CD4-positive, alpha-beta T cell treated with Interleukin-2 at 100 ng/mL for 4 hours (primary cell): ENCODE data around the gene TMEM164.
A peak's percentile ranks its signal among the peaks of the same experiment; 100 is the strongest.
"Not testable (repeated sequence)": the region's sequence is repeated elsewhere in the genome, so short reads cannot be mapped to it uniquely, and the experiment has no call there.

Source experiments
- DNase-seq: peaks from one replicate; pipeline ENCODE4 v3.0.0-alpha.2; 2020; ENCODE audit warnings: low spot score

TMEM164 gene

DNA sequence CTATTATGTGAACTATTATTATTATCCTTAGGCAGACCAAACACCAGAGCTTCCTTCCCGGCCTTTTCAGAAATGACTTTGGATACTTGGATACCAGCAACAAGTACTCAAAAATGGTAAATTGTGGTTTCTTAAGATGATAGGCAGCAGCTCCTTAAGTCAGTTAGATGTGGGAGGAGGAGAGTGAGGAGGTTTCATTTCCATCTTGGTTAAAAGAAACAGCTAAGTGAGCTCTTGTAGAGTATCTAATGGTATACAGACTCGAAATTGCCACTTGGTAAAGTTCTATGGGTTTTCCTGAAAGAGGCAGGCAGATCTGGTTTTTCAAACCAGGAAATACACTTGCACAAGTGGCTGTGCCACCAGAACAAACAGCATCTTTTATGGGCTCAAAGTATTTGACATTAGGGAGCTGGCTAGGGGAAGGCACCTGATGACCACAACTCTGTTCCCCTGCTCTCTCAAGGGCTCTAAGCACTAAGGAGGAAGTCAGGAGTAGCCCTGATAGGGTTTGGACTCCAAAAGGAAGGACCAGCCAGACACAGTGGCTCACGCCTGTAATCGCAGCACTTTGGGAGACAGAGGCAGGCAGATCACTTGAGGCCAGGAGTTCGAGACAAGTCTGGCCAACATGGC lies 130.9 kb downstream of the TMEM164 start:
- DNase-seq = no peak

DNA sequence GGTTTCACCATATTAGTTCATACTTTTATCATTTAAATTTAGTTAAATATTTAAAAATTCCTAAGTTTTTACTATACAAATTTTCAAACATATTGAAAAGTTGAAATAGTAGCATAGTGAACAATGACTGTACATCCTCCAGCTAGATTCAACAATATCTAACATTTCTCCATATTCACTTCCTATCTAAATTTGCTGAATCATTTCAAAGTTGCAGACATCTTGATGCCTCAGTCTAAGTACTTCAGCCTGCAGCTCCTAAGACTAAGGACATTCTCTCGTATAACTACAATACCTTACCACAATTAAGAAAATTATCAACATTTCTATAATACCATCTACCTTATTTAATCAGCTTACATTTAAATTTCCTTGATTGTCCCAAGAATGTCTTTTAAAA lies 132.7 kb downstream of the TMEM164 start:
- DNase-seq = no peak

DNA sequence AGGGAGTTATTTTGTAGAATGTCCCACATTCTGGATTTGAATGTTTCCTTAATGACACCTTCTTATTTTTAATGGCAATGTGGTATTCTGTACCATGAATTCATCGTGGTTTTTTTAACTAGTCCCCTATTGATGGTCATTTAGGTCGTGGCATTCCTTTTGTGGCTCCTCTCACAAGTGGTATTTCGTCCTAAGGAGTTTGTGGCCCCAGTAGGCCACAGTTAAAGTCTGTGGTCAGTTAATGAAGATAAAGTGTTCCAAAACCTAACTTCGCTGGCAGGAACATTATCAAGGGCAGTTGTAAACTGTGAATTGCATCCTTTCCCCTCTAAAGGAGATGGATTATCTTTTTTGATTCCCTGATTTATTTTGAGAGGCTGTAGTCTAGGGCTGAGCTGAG lies 133.2 kb downstream of the TMEM164 start:
- DNase-seq = no peak

DNA sequence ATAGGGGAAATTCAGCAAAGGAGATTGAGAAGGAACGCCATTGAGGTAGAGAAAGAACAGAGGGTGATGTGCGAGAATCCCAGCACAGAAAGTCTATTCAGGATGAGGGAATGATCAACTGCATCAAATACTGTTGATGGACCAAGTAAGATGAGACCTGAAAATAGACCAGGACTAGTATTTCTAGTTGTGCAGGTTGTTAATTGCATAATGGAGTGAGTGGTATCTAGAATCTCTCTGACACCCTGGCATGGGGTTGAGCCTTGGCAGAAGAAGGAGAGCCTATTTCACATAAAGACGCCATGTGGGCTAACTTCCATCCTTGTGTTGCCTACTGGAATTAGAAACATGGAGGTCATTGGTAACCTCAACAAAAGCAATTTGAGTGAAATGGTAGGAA lies 135.6 kb downstream of the TMEM164 start:
- no peak for DNase-seq

DNA sequence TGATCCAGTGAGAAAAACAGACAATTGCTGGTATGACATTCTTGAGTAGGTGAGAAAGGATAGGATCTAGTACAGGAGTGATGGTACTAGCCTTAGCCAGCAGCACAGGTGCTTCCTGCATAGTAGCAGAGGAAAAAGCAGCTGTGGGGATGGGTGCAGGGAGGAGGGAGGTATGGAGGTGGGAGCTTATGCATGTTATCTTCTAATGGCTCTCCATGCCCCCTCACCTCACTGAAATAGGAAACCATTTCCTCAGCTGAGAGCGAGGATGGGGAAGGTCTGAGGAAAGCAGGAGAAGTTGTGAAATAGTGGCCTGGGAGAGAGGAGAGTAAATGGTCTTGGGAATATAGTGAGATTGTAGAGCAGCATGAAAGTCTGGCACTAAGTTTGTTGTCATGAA lies 136.3 kb downstream of the TMEM164 start:
- DNase-seq = no peak

DNA sequence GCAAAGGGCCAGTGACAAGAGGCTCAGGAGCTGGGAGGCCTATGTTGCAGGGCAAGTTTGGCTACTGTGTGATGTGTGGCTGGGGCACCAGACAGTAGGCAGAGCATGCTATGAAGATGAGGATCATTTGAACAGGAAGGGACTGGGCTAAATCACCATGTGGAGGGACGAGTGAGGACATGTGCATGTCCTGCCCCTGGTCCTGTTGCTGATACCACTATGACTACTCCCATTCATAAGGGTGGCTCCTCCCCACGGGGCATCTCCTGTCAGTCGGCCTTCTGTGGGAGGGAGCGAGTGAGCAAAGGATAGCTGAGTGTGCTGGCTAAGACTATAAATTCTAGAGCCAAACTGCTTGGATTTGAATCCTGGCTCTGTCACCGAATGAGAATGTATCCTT lies 139.2 kb downstream of the TMEM164 start:
- DNase-seq = no peak

DNA sequence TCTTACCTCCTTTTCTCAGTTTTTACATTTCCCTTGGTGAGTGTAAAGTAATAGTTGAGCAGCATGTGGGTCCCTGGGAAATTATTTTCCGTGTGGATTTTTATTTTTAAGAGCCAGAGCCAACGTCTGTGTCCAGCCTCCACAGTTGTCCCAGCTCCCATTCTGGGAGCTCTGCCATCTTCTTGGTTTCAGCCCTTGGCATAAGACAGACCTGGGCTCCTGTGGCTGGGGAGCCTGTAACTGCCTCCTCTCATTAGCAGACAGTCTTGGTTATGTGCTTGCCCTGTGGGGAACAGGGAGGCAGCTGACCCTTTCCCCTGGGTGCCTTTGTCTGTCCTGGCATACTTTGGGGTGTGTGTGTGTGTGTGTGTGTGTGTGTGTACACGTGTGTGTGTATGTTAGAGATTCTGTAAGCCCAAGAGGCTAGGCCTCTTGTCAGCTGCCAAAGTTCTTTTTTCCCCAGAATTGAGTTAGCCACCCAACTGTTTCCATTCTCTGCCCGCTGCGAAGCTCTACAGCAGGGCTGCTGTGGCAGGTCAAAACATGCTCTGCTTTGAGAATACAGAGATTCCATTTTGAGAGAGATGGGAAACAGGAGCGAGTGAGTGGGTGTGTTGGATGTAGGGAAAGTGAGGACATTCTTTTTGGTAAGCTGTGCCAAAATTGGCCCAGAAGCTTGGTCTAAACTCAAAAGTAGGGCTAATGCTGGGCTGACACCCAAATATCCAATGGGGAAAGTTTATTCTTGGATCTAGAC lies 140.7 kb downstream of the TMEM164 start:
- no peak for DNase-seq

DNA sequence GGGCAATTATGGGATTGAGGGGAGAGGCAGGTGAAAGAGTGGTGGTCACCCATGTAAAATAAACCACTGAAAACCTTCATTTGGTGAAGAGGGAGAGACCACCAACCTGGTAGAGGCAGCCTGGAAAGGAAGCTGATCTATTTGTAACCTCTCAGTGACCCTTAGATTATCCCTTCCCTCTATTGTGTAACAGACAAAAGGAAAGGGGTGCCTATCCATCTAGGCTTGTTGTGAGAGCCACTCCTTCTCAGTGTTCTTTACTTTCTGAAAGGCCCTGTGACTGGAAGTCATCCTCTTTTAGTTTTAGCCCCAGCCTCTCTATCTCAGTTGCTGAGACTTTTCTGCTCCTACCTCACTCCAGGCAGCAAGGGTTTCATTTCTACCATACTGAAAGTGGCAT lies 142.4 kb downstream of the TMEM164 start:
- no peak for DNase-seq

DNA sequence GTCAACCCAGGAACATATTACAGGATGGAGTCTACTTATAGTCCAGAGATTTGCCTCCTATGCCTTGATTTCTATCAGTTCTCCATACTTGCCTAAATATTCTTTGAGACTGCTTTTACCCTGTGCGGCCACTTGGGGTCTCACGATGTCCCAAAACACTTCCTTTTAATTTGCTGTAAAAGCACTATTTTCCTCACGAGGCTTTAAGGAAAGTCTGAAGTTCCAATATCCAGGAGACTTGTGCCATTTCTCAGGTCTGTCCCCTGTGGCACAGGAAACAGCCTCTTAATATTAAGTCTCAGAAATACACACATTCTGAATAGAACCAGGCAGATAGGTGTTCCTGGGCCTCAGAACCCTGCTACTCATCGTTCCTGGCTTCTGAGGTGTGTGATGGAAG lies 142.9 kb downstream of the TMEM164 start:
- peak; percentile 13 for DNase-seq

DNA sequence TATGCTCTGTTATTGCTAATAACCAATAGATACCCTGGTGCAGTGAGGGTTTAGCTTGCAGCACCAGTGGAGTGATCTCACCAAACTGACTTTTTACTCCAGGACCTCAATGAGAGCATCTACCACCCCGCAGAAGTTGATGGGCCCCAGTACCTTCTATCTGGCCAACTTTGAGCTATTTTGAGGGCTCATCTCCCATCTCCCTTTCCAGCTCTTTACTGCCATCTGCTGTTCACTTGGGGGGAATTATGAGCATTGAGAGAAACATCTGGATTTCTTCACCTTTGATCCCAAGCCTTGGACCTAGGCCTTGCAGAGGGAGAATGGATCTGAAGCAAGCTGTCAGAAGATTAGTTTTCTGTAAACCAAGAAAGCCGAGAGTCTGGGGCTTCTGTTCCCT lies 143.6 kb downstream of the TMEM164 start:
- peak; percentile 51 for DNase-seq

DNA sequence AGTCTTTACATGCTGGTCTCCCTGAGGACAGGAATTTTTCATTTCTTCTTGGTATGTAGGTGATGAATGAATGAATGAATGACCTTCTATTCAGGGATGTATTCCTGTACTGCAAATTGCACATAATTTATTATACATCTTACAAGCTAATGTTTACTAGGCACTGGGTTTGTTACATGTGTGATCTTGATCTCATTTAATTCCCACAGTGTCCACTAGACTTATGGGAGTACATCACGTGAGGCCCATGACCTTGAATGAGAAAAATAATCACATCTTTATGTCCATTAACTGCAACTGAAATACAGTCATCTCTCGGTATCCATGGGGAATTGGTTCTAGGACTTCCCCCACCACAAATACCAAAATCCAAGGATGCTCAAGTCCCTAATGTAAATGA lies 150.3 kb downstream of the TMEM164 start:
- no peak for DNase-seq

DNA sequence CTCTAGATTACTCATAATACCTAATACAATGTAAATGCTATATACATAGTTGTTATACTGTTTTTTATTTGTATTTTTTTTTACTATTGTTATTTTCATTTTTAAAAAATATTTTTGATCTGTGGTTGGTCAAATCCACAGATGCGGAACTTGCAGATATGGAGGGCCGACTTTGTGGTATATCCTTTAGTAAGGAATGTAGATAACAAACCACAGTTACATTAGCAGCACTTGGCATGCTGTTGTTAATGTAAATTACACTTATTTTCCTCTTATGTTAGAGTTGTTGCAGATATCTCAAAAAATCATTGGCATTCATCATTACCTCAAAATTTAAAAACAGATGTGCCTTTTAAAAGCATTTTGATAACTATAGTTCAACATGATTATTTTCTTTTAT lies 151.0 kb downstream of the TMEM164 start:
- no peak for DNase-seq

DNA sequence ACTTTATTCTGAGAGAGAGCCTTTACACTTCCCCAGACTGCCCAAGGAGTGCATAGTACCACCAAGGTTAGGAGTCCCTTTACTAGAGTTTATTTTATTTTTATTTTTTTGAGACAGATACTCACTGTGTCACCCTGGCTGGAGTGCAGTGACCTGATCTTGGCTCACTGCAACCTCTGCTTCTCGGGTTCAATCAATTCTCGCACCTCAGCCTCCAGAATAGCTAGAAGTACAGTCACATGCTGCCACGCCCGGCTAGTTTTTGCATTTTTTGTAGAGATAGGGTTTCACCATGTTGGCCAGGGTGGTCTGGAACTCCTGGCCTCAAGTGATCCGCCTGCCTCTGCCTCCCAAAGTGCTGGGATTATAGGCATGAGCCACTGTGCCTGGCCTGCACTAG lies 151.4 kb downstream of the TMEM164 start:
- DNase-seq = not testable (repeated sequence)

DNA sequence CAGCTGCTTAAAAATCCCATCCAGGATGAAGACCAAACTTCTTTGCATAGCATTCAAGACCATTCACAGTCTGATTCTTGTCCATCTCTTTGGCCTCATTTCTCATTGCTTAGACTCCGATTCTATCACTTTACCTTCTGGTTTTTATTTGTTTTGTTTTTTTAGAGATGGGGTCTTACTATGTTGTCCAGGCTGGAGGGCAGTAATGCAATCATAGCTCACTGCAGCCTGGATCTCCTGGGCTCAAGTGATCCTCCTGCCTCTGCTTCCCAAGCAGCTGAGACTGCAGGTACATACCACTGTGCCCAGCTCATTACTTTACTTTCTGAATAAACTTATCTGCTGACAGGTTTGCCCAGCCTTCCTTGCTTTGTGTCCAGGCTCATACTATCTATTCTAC lies 152.8 kb downstream of the TMEM164 start:
- DNase-seq = no peak

DNA sequence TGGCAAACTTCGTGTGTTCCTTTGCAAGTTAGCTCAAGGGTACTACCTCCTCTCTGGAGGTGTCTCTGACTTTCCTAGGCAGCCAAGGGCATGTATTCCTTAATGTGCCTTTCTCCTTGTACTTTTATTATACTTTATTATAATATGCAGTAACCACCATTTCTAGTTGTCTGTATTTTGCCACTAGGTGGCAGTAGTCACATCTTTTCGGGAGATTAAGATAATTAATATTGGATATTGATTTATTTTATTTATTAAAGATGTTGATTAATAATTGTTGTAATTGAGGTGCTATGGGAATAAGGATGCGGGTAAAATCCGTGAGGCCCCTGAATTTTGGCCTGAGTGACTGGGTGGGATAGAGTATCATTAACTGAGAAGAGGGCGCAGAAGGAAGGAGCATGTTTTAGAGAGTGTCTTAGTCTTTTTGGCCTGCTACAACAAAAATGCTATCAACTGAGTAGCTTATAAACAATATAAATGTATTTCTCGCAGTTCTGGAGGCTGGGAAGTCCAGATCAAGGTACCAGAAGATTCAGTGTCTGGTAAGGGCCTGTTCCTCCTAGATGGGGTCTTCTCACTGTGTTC lies 153.3 kb downstream of the TMEM164 start:
- peak; percentile 47 for DNase-seq

DNA sequence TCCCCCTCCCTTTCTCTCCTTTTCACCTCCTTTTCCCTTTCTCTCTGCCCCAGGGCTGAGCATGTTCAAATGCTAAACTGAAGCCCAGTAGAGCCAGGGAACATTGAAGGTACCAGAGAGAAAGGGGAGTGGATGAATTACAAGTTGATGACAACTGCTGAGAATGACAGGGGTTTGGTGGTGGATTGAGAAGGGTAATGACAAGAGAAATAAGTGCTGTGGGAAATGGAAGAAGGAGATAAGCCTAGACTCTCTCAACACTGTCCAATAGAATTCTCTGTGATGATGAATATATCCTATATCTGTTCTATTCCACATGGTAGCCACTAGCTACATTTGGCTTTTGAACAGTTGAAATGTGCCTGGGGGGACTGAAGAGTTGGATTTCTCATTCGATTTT lies 154.5 kb downstream of the TMEM164 start:
- DNase-seq = no peak

DNA sequence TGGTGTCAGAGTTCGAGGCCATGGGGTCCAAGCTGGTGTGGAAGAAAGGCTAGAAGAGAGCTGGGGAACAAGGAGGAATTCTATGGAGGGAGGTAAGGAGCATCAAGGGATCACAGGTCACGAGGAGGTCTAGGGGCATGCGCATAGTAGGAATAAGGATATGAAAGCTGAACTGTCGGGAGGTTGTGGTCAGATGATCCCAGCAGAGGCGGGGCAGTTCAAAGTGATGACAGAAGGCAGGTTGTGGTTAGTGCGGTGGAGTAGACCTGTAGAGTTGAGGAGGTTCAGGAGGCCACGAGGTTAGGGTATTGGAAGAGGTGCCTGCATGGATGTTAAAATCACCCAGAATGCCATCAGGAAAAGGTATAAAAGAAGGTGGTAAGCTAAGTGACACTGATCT lies 156.3 kb downstream of the TMEM164 start:
- no peak for DNase-seq

DNA sequence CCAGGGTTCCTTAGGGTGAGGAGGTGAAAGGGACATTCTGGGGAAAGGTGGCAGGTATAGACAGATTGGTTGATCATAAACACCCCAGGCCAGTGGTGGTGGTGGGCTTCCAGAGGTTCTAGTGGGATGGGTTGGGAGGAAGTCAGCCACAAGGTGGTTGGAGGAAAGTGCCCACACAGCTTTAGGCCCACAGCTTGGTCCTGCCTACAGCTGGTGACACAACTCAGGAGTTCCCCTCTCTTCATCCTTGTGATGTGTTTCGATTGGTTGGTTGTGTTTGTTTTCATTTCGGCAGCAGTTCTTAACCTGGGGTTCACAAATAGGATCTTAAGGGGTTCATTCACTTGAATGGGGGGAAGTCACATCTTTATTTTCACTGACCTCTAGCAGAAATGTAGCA lies 157.0 kb downstream of the TMEM164 start:
- DNase-seq = no peak

DNA sequence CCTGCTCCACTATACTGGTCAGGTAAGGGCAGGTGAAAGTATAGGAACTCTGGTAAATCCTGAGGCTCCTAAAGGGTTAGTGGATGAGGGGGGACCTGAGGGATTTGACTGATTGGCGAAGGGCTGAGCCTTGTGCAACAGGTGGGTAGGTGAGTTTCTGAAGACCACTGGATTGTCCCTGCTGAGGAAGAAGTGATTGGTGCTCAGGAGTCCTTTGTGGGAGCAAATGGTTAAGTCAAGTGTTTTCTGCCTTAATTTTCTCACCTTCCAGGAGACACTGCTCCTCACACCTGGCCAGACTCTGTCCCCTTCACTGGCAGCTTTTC lies 158.4 kb downstream of the TMEM164 start:
- no peak for DNase-seq

DNA sequence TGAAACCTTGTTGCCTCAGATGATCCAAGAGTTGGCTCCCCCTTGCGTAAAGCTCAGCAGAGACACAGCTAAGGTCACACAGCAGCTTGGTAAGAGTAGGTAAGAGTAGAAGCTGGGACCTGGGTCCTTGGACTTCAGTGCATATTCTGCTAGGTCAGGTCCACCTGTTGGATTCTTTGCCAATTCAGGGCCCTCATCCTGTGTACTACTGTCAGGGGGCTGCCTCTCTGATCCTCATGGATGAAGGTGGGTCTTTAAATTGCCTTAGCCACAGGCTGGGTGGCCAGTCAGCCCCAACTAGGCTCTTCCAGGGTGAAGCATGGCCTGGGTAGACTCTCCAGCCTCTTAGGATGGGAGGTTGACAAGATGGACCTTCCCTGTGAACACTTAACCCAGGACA lies 159.2 kb downstream of the TMEM164 start:
- DNase-seq = no peak

DNA sequence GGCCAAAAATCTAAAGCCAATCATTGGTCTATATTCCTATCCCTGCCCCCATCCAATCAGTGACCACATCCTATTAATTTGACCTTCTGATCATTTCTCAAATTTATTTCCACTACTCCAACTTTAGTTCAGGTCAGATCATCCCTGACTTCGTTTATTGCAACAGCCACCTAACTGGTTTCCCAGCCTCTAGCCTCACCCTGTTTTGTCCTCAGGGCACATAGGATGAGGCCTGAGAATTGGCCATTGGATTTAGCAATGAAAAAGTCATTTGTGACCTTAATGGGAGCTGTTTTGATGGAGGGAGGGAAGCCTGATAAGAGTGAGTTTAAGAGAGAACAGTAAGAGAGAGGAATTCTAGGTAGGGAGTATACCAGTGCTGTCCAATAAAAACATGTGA lies 160.0 kb downstream of the TMEM164 start:
- no peak for DNase-seq

DNA sequence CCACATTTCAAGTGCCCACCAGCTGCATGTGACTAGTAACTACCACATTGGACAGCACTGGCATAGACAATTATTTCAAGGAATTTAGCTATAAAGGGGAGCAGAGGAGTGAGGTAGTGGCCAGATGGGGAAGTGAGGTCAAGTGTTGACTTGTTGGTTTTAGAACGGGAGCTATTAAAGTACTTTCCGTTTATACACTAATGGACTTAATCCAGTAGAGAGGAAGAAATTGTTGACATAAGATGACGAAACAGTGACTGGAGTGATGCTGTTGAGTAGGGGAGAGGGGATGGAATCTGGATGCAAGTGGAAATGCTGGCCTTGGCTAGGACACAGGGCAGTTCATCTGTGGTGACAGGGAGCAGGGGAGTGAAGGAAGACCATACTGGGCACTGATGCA lies 160.6 kb downstream of the TMEM164 start:
- DNase-seq = no peak

DNA sequence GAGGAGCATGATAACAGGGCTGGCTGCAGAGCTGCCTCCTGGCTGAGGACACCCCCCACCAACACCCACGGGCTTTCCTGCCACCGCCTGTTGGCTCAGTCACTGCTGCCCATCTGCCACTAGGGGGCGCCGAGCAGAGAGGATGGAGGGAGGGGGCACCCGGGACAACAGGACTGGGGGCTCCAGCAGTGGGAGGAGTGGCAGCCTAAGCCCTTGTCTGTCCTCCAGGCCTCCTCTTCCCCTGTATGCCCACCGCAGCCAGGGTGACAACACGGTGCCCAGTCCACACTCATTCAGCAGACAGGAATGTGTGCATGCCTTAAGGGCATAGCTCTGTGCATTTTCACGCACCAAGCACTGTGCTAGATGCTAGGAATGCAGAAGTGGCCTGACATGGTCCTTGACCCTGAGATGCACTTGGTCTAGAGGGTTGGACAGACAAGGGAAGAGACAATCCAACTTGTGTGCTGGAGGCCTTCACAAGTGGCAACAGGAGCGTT lies 165.1 kb downstream of the TMEM164 start:
- peak; percentile 46 for DNase-seq

DNA sequence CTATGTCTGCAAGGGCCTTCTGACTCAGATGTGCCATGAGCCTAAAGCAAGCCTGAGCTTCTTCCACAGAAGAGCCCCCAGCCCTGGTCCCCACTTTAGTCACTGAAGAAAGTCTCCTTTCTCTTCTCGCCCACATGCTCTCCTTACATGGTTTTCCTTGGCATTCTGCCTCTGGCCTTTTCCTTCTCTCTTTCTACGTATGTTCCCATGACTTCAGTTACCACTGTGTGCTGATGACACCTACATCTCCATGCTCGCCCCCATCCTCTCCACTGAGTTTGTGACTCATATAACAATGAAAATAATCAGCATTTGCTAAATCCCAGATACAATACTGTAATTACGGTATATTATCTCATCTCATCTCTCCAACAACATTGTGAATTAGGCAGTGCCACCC lies 165.7 kb downstream of the TMEM164 start:
- DNase-seq = no peak
